Stimulated activated CD8-positive, alpha-beta memory T cell treated with anti-CD3 and anti-CD28 coated beads, Interleukin-4, amount 100 ng/mL, for 48 hours (primary cell): ENCODE results near the gene NRL.

ENCODE experiments used
- DNase-seq: peaks from one replicate; pipeline ENCODE4 v3.0.0-alpha.2; 2020

NRL gene

DNA sequence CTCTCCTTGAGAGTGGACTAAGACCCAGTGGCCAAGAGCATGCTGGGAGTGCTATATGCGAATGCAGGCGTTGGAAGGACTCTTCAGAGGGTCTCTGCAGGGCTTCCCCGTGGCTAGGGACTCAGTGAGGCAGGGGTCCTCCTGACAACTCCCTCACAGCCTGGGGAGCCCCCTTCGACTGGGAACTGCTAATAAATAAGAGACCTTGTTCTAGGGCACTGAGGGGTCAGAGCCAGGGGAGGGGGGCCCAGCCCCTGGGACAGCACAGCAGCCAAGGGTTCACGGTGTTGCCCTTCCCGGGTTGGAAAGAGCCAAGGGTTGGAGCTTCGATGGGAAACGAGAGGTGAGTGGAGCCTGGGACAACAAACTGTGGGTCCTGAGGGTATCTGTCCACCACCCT, 49.3 kb downstream of the NRL start:
- no peak for DNase-seq

DNA sequence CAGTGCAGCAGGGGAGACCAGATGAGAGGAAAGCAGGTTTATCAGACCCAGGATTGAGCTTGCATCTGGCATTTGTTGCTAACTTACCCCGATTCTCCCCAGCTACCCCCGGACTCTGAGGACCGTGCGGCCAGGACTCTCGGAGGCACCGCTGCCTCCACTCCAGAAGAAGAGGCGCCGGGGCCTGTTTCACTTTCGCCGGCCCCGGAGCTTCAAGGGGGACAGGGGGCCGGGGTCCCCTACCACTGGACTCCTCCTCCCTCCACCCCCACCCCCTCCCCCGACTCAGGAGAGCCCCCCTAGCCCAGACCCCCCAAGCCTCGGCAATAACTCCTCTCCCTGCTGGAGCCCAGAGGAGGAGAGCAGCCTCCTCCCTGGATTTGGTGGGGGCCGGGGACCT, 49.9 kb downstream of the NRL start:
- DNase-seq, result no peak

DNA sequence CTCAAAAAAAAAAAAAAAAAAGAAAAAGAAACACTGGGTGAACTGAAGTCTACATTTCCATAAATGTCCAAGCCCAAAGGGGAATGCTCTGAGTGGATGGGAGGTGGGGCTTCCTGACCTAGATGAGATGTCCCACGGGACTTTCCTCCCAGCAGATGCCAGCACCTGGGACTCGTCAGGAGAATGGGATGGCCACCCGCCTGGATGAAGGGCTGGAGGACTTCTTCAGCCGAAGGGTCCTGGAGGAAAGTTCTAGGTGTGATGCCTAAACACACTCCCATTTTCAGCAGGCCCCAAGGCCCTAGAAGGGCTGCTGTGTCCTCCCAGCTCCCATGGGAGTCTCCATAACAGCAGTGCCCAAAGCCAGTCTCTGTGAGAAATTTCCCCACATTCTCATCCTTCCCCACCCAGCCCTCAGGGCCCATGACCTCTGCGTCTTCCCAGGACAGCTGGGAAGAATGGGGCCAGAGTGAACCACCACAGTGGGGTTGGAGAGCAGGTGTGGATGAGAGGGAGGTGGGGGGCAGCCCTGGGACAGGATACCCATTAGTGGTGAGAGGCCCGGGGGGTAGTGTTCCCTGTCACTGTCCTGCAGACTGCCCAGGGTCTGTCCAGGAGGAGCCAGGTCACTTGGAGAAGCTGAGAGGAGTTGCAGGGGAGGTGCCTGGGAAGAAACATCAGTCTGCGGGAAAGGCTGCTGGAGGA, 50.5 kb downstream of the NRL start:
- no peak for DNase-seq

DNA sequence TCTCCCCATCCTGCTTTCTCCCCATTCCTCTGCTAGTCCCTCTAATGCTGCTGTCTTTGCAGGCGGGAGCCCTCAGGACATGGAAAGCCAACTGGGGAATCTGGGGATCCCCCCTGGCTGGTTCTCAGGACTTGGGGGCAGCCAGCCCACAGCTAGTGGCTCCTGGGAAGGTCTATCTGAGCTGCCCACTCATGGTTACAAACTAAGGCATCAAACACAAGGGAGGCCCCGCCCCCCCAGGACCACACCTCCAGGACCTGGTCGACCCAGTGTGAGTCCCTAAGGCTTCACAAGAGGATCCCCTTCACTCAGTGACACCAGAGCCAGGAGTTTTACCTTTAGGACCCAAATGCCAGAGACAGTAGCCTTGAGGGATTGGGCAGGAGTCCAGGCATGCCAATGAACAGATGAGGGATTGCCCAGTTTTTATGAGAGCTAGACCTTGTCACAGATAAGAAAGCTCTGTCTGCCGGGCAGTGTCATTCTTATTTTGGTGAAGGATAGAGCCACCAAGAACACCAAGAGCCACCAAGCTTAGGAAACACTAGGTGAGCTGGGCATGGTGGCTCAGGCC, 51.4 kb downstream of the NRL start:
- DNase-seq, result no peak

DNA sequence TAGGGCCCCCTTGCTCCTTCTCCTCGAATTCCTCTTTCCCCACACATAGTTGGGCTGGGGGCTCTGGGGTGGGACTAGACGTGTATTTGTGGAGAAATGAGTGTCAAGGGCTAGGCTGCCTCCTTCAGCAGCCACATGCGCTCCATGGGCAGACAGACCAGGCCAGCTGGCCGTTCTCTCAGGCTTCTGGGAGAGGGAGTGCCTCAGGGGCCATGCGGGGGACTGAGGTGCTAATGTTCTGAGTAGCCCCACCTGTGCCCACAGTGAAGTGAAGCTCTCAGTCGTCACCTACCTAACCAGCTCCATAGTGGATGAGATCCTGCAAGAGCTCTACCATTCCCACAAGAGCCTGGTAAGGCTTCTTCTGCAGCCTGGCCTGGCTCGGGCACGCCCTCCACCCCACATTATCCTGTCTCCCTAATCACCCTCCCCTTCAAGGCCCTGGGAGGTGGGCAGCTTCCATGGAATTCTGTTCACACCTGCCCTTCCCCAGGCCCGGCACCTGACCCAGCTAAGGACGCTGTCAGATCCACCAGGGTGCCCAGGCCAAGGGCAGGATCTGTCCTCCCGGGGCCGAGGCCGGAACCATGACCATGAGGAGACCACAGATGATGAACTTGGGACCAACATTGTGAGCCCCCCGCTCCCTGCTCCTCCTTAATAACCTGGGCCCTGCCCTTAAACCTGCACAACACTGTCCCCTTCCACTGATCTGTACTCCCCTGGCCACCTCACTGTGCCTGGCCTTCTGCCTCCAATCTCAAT, 52.4 kb downstream of the NRL start:
- DNase-seq, result no peak

GRCh38 chr14:24060984-24061913, 53.5 kb downstream of the NRL start:
- DNase-seq, result no peak

GRCh38 chr14:24060443-24060842, 54.3 kb downstream of the NRL start:
- DNase-seq, result no peak

GRCh38 chr14:24059841-24060388, 54.8 kb downstream of the NRL start:
- DNase-seq, result no peak

DNA sequence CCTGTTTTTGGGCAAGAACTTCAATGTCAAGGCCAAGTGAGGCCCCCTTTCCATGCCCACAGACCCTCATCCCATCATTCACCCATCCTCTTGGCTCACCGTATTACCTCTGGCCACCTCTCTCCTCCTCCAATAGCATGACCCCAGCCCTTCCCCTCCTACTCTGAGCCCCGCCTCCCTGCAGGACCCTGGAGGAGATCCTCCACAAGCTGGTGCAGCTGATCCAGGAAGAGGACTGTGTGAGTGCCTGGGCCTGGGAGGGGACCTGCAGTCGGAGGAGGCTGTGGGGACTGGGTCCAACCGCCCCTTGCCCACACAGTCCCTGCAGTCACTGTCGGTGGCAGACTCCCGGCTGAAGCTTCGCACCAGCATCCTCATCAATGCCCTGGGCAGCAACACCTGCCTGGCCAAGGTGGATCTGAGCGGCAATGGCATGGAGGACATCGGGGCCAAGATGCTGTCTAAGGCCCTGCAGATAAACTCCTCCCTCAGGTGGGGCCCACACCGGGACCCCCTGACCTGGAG, 55.7 kb downstream of the NRL start:
- no peak for DNase-seq

GRCh38 chr14:24058260-24058950, 56.3 kb downstream of the NRL start:
- DNase-seq, result no peak

DNA sequence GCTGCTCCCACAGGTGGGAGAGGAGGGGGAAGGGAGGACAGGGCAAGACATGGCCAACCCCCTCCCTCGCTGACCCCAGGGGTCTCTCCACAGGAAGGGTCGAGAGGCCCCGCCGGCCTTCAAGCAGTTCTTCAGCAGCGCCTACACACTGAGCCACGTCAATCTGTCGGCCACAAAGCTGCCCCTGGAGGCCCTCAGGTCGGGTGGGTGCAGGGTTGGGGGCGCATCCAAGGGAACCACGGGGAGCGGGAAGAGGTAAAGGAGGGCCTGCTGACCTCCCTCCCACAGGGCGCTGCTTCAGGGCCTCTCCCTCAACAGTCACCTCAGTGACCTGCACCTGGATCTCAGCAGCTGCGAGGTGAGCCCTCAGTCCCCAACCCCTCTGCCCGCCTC, 56.9 kb downstream of the NRL start:
- no peak for DNase-seq

DNA sequence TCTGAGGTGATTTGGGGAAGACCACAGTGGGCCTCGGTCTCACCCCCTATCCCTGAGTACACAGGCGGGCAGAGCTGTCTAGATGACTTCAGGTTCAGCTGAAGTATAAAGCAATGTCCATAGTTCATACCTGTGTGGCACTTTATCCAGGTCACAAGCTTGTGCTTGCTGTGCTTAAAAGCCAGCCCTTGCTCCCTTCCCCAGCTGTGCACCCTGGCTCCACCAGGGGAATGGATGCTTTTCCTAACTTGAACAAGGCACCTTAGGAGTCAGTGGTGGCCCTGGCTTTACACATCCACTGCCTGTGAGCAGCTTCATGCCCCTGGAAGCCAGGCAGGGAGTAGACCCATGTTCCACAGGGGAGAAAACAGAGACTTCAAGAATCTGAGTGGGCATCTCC, 57.5 kb downstream of the NRL start:
- no peak for DNase-seq

DNA sequence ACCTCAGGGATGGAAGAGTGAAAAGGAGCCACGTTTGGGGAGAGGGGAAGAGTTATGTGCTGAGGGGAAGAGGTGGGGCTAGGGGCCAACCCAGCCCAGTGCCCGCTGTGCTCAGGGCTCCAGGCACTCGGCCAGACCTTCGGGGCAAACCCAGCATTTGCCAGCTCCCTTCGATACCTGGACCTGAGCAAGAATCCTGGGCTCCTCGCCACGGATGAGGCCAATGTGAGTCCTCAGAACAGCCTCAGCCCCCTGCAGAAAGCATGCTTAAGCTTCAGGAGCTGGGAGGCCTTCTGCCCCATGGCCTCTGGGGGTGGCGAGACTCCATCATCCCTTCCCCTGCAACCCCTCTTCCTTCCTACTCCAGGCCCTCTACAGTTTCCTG, 58.0 kb downstream of the NRL start:
- DNase-seq, result no peak

- no peak for DNase-seq
Measured at GRCh38 chr14:24055971-24056799, 58.6 kb downstream of the NRL start.

DNA sequence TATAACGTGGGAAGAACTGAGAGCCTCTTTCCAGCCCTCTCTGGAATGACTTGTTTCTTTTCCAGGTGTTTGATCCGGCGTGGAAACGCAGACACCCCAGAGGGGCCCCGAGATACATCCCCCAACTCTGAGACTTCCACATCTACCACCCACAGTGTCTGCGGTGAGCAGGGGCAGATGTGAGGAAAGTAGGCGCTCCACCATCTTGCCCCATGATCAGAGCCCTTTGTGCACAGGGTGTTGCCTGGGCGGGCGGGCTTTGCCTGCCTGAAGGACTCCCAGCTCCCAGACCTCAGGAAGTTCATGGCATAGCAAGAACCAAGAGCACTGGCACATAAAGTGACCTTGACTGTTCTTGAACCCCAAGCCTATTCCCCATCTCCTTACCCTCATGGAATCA, 60.1 kb downstream of the NRL start:
- no peak for DNase-seq

DNA sequence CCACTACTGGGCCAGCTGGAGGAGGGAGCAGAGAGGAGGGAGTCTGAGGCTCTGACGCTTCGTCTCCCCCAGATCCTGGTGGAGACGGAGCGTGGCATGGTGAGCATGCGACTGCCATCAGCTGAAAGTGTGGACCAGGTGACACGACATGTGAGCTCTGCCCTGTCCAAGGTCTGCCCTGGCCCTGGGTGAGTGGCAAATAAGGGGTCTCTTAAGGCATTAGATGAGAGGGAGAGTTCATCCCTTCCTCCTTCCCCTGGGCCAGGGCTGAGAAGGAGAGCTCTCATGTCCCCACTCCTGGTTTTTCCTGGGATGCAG, 60.5 kb downstream of the NRL start:
- DNase-seq, result no peak

- DNase-seq, result no peak
Measured at GRCh38 chr14:24053548-24054323, 61.0 kb downstream of the NRL start.

DNA sequence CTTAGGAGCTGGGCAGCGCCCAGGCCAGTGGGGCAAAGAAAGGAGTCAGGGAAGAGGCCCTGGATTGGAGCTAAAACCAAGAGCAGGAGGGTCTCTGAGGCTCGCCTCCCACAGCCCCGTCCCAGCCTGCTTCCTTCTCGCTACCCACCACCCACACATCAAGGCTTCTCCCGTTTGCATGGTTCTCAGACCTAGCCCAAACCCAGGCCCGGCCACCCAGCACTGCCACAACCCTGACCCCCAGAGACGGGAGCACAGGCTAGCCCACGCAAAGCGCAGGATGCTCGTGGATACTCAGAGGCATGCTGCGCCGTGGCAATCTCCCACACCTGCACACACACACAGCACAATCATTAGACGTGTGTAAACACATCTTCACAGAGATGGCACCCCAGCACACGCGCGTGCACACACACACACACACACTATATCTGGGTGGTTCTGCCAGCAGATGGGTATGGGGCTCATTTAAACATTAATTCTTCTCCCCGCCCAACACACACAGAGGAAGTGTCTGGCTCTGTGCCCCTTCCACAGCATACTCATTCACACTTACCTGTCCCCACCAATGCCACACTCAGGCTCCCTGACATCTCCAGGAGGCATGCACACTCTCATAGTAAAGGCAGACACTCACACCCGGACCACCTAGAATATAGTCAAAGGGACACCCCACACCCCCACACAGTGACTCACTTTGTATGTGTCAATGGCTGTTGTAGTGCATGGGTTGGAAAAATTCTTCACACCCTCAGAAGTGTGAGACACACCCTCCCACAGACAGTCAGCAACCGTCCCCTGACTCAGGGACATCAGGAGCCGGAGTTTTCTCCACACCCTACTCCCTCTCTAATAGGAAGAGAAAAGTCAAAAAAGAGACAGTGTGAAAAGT, 61.8 kb downstream of the NRL start:
- DNase-seq, result peak; percentile 75
